Ectodermal cell (in vitro differentiated cells): ENCODE measurements around the gene CLASP1.
"Not testable (repeated sequence)": the region's sequence is repeated elsewhere in the genome, so short reads cannot be mapped to it uniquely, and the experiment has no call there.

ENCODE experiments used
- H3K27ac ChIP-seq: 2 replicates; pipeline ENCODE4 v1.7.0; 2013; ENCODE audit warnings: mild to moderate bottlenecking, low read depth, low read length; ENCODE audit not compliant: insufficient read depth, poor library complexity, severe bottlenecking
- H3K27me3 ChIP-seq: 2 replicates; pipeline ENCODE4 v1.7.0; 2013; ENCODE audit warnings: mild to moderate bottlenecking, low read length; ENCODE audit not compliant: insufficient read depth, control insufficient read depth, poor library complexity, severe bottlenecking
- H3K36me3 ChIP-seq: one replicate; pipeline ENCODE4 v1.7.0; 2013; ENCODE audit warnings: low read length; ENCODE audit not compliant: control insufficient read depth, insufficient read depth
- H3K4me1 ChIP-seq: one replicate; pipeline ENCODE4 v1.7.0; 2013; ENCODE audit warnings: low read length; ENCODE audit not compliant: control insufficient read depth, insufficient read depth
- H3K4me3 ChIP-seq: 2 replicates; pipeline ENCODE4 v1.7.0; 2013; ENCODE audit warnings: low read depth, low read length, control low read depth; ENCODE audit not compliant: insufficient read depth
- H3K9me3 ChIP-seq: 2 replicates; pipeline ENCODE4 v1.7.0; 2013; ENCODE audit warnings: mild to moderate bottlenecking, low read length, moderate library complexity; ENCODE audit not compliant: control insufficient read depth
- WGBS, 2 experiments: methylation state at CpG; one replicate each; pipeline ENCODE4 v1.1.7; 2013; ENCODE audit warnings: missing lambda C conversion rate in 2 of 2; 5-methylcytosine and 5-hydroxymethylcytosine counted together

The CLASP1 gene

DNA sequence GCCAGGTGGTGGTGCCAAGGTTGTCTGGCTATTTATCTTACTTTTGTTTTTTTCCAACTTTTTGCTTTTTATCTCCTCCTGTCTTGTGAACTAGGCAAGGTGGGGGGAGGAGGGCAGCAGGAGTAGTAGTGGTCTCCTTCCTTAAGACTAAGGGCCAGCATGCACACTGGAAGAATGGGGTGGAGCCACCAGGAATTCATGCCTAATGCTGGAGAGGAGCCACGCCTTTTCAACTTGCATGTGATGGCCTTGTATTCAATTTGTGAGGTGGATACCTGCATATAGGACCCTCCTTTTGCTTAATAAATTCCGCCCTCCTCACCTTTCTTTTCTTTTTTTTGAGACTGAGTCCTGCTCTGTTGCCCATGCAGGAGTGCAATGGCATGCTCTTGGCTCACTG is 37.6 kb upstream of the CLASP1 start:
- H3K4me3 ChIP-seq: no peak overlapping the region
- no peak overlapping the region for H3K27ac ChIP-seq

DNA sequence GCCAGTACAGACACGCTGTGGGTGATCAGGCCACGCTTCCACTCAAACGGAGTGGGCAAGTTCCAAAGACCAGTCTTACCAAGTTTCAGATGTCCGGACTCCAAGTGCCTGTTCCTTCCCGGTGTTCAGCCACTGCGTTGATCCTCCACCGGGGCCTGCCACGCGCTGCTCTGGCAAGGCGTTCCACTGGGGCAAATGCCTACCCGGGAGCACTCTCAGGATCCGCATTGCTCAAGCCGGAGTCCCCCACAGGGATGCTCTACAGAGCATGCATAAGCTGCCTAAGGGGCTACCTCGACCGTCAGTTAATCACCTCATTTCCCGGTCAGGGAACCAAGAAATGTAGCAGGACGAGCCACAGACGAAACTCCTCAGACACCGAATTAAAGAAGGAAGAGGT is 37.0 kb upstream of the CLASP1 start:
- H3K4me3 ChIP-seq: no peak overlapping the region

More for the DNA sequence above, 37.6 kb upstream of the CLASP1 start:
- Histone ChIP-seq H3K9me3 (no peaks in the 10 kb centered on the region), H3K4me1 (no peaks in the 10 kb centered on the region), H3K36me3 (no peaks in the 10 kb centered on the region), H3K27me3 (no peaks in the 10 kb centered on the region)
- WGBS, 2 experiments: 92 to 93% methylated on average over 2 of the region's 2 CpGs

GRCh38 chr2:121682396-121683298 is 33.4 kb upstream of the CLASP1 start:
- H3K9me3 ChIP-seq: peaks cover 3% of the 10 kb centered on the region
- no peaks in the 10 kb centered on the region for H3K4me1 ChIP-seq
- H3K27me3 ChIP-seq: no peaks in the 10 kb centered on the region
- peaks cover 3% of the 10 kb centered on the region for H3K36me3 ChIP-seq
- H3K27ac ChIP-seq: no peak overlapping the region
- 88 to 91% methylated on average over 17 of the region's 17 CpGs for WGBS, 2 experiments
- no peak overlapping the region for H3K4me3 ChIP-seq

More for the DNA sequence above, 37.0 kb upstream of the CLASP1 start:
- 85 to 89% methylated on average over 19 of the region's 19 CpGs for WGBS, 2 experiments
- Histone ChIP-seq H3K4me1 (no peaks in the 10 kb centered on the region), H3K9me3 (no peaks in the 10 kb centered on the region), H3K36me3 (no peaks in the 10 kb centered on the region), H3K27ac (no peak overlapping the region), H3K27me3 (no peaks in the 10 kb centered on the region)

- no peak overlapping the region for H3K27ac ChIP-seq
- H3K27me3 ChIP-seq: no peaks in the 10 kb centered on the region
- peaks cover 3% of the 10 kb centered on the region for H3K9me3 ChIP-seq
- H3K4me1 ChIP-seq: no peaks in the 10 kb centered on the region
- peaks cover 3% of the 10 kb centered on the region for H3K36me3 ChIP-seq
- no peak overlapping the region for H3K4me3 ChIP-seq
Observed at GRCh38 chr2:121677855-121678254, 28.6 kb upstream of the CLASP1 start.

DNA sequence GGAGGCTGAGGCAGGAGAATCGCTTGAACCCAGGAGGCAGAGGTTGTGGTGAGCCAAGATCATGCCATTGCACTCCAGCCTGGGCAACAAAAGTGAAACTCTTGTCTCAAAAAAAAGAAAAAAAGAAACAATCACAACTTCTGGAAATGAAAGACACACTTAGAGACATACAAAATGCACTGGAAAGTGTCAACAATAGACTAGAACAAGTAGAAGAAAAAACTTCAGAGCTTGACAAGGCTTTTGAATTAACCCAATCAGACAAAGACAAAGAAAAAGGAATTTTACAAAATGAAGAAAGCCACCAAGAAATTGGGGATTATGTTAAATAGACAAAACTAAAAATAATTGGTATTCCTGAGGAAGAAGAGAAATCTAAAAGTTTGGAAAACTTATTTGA is 22.4 kb upstream of the CLASP1 start:
- H3K27ac ChIP-seq, H3K36me3 ChIP-seq, H3K4me3 ChIP-seq, H3K4me1 ChIP-seq, H3K9me3 ChIP-seq, H3K27me3 ChIP-seq: not testable (repeated sequence)
- 90 to 100% methylated on average over 1 of the region's 1 CpG for WGBS, 2 experiments

- Histone ChIP-seq H3K36me3 (no peaks in the 10 kb centered on the region), H3K27me3 (no peaks in the 10 kb centered on the region), H3K27ac (no peak overlapping the region), H3K9me3 (peaks cover 6% of the 10 kb centered on the region), H3K4me3 (no peak overlapping the region), H3K4me1 (no peaks in the 10 kb centered on the region)
Observed at GRCh38 chr2:121670181-121670580, 20.9 kb upstream of the CLASP1 start.

DNA sequence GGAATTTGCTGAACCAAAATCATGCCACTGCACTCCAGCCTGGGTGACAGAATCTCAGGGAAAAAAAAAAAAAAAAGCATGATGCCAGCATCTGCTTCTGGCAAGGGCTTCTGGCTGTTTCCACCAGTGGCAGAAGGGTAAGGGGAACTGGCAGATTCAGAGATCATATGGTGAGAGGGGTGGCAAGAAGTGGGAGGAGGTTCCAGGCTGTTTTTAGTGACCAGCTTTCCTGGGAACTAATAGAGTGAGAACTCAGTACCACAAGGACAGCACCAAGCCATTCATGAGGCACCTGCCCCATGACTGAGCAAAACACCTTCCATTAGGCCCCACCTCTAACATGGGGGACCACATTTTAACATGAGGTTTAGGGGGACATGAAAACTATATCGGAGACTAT is 18.4 kb upstream of the CLASP1 start:
- H3K27me3 ChIP-seq: no peaks in the 10 kb centered on the region
- 94% methylated on average over 1 of the region's 1 CpG for WGBS, 2 experiments
- no peaks in the 10 kb centered on the region for H3K4me1 ChIP-seq
- no peaks in the 10 kb centered on the region for H3K36me3 ChIP-seq
- no peak overlapping the region for H3K4me3 ChIP-seq
- H3K9me3 ChIP-seq: peaks cover 6% of the 10 kb centered on the region
- H3K27ac ChIP-seq: no peak overlapping the region

DNA sequence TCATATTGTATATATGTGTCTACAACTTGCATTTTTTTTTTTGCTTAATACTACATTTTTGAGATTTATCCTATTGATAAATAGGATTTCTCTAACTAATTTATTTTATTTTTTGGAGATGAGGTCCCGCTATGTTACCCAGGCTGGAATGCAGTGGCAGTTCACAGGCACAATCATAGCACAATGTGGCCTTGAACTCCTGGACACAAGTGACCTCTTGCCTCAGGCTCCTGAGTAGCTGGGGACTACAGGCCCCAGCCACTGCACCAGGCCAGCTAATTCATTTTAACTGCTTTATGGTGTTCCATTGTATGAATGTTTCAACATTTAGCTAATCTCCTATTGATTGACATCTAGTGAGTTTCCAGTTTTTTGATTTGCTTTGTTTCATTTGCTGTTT is 16.8 kb upstream of the CLASP1 start:
- Histone ChIP-seq H3K36me3 (no peaks in the 10 kb centered on the region), H3K4me1 (no peaks in the 10 kb centered on the region), H3K4me3 (no peak overlapping the region), H3K9me3 (peaks cover 6% of the 10 kb centered on the region), H3K27ac (no peak overlapping the region), H3K27me3 (no peaks in the 10 kb centered on the region)
- 95 to 97% methylated on average over 1 of the region's 1 CpG for WGBS, 2 experiments

- no peaks in the 10 kb centered on the region for H3K4me1 ChIP-seq
- H3K27ac ChIP-seq: no peak overlapping the region
- H3K9me3 ChIP-seq: peaks cover 3% of the 10 kb centered on the region
- no peak overlapping the region for H3K4me3 ChIP-seq
- H3K36me3 ChIP-seq: no peaks in the 10 kb centered on the region
- 80 to 86% methylated on average over 2 to 3 of the region's 3 CpGs for WGBS, 2 experiments
- H3K27me3 ChIP-seq: no peaks in the 10 kb centered on the region
Observed at GRCh38 chr2:121665504-121665903, 16.2 kb upstream of the CLASP1 start.

GRCh38 chr2:121664713-121665112 is 15.5 kb upstream of the CLASP1 start:
- no peaks in the 10 kb centered on the region for H3K36me3 ChIP-seq
- no peak overlapping the region for H3K27ac ChIP-seq
- no peak overlapping the region for H3K4me3 ChIP-seq
- whole genome bisulfite sequencing, 2 experiments: 90 to 94% methylated on average over 4 of the region's 4 CpGs
- H3K9me3 ChIP-seq: no peaks in the 10 kb centered on the region
- H3K4me1 ChIP-seq: no peaks in the 10 kb centered on the region
- H3K27me3 ChIP-seq: no peaks in the 10 kb centered on the region
